GM12891 (cell line): ENCODE results near the gene SETD7.

Experiments used
- PAX5 ChIP-seq: IDR thresholded peaks from 2 replicates; pipeline ENCODE4 v1.6.1; 2011; ENCODE audit warnings: low read length, moderate library complexity, mild to moderate bottlenecking; ENCODE audit not compliant: insufficient read depth, severe bottlenecking
- POLR2A ChIP-seq: IDR thresholded peaks from 2 replicates; pipeline ENCODE4 v1.6.1; 2011; ENCODE audit warnings: low read depth, low read length, control low read depth
- POLR2AphosphoS5 ChIP-seq: IDR thresholded peaks from 2 replicates; pipeline ENCODE4 v1.6.1; 2011; ENCODE audit warnings: low read depth, low read length, control low read depth
- SPI1 ChIP-seq: IDR thresholded peaks from 2 replicates; pipeline ENCODE4 v1.6.1; 2011; ENCODE audit warnings: low read depth, low read length, control low read depth
- TAF1 ChIP-seq: IDR thresholded peaks from 2 replicates; pipeline ENCODE4 v1.6.1; 2011; ENCODE audit warnings: low read depth, low read length, control low read depth

GRCh38 chr4:139540161-139540560, 15.9 kb downstream of the SETD7 start:
- no peak for TF ChIP-seq POLR2A
- TF ChIP-seq POLR2AphosphoS5 = no peak
- TF ChIP-seq TAF1 = no peak
- no peak for TF ChIP-seq PAX5
- no peak for TF ChIP-seq SPI1
